GM12878 (cell line): ENCODE data around the gene GOLIM4. TPM values are rescaled to one million over a fixed set of nuclear protein-coding genes. Genes with fewer than 3 reads are reported as not detected.

ENCODE experiments used
- BHLHE40 ChIP-seq, 2 experiments: fragments of 450-650 bp in 1 of 2; IDR thresholded peaks; 2 replicates each; pipeline ENCODE4 v1.6.1; 2011 to 2017; ENCODE audit warnings: low read depth in 2 of 2, borderline replicate concordance in 1 of 2, improper control_type of control experiment in 1 of 2, low read length in 1 of 2, mild to moderate bottlenecking in 1 of 2
- BRCA1 ChIP-seq: IDR thresholded peaks from 2 replicates; pipeline ENCODE4 v1.6.1; 2011; ENCODE audit warnings: low read depth, low read length, improper control_type of control experiment
- ETV6 ChIP-seq, 2 experiments: fragments of 450-650 bp in 1 of 2; IDR thresholded peaks in 1 of 2; conservative IDR thresholded peaks in 1 of 2; 2 replicates each; pipeline ENCODE4 v1.6.1; 2014; ENCODE audit warnings: antibody characterized with exemption in 1 of 2, borderline replicate concordance in 1 of 2, low read depth in 1 of 2, mild to moderate bottlenecking in 1 of 2, moderate library complexity in 1 of 2
- FOXK2 ChIP-seq: fragments of 450-650 bp; IDR thresholded peaks from 2 replicates; pipeline ENCODE4 v1.6.1; 2017; ENCODE audit warnings: mild to moderate bottlenecking, moderate library complexity
- GABPA ChIP-seq: IDR thresholded peaks from 2 replicates; pipeline ENCODE4 v1.6.1; 2014; ENCODE audit warnings: antibody characterized with exemption, low read depth, mild to moderate bottlenecking, inconsistent platforms
- HDGF ChIP-seq: fragments of 450-650 bp; IDR thresholded peaks from 2 replicates; pipeline ENCODE4 v1.6.1; 2016; ENCODE audit warnings: antibody characterized with exemption
- KAT2A ChIP-seq: conservative IDR thresholded peaks from 2 replicates; pipeline ENCODE4 v1.6.1; 2011; ENCODE audit warnings: low read depth, low read length; ENCODE audit not compliant: control insufficient read depth
- KLF5 ChIP-seq: fragments of 450-650 bp; IDR thresholded peaks from 2 replicates; pipeline ENCODE4 v1.6.1; 2014; ENCODE audit warnings: mild to moderate bottlenecking; ENCODE audit not compliant: partially characterized antibody
- MEF2A ChIP-seq: IDR thresholded peaks from 2 replicates; pipeline ENCODE4 v1.6.1; 2011; ENCODE audit warnings: low read depth, mild to moderate bottlenecking, low read length, moderate library complexity; ENCODE audit not compliant: insufficient read depth
- MTA3 ChIP-seq: IDR thresholded peaks from 2 replicates; pipeline ENCODE4 v1.6.1; 2012; ENCODE audit warnings: low read length, inconsistent platforms, borderline replicate concordance
- MYB ChIP-seq: fragments of 150-350 bp; IDR thresholded peaks from 2 replicates; pipeline ENCODE4 v1.6.1; 2014; ENCODE audit warnings: mild to moderate bottlenecking, low read depth, low read length, borderline replicate concordance
- NFIC ChIP-seq: IDR thresholded peaks from 2 replicates; pipeline ENCODE4 v1.6.1; 2012; ENCODE audit warnings: low read depth, mild to moderate bottlenecking, inconsistent platforms, low read length, moderate library complexity
- NR2C1 ChIP-seq: fragments of 450-650 bp; IDR thresholded peaks from 2 replicates; pipeline ENCODE4 v1.6.1; 2017; ENCODE audit warnings: antibody characterized with exemption, mild to moderate bottlenecking, moderate library complexity
- RUNX3 ChIP-seq: IDR thresholded peaks from 2 replicates; pipeline ENCODE4 v1.6.1; 2012; ENCODE audit warnings: low read length, inconsistent platforms
- SMARCA5 ChIP-seq: fragments of 450-650 bp; IDR thresholded peaks from 2 replicates; pipeline ENCODE4 v1.6.1; 2017; ENCODE audit warnings: mild to moderate bottlenecking
- SUPT20H ChIP-seq: IDR thresholded peaks from 2 replicates; pipeline ENCODE4 v1.6.1; 2011; ENCODE audit warnings: low read depth, mild to moderate bottlenecking, low read length, moderate library complexity, borderline replicate concordance; ENCODE audit not compliant: control insufficient read depth
- YY1 ChIP-seq: IDR thresholded peaks from 2 replicates; pipeline ENCODE4 v1.6.1; 2011; ENCODE audit warnings: low read depth, mild to moderate bottlenecking, low read length
- polyA plus RNA-seq, 11 experiments: library from polyadenylated mRNA; depleted of rRNA in 4 of 11; unstranded in 6 of 11; stranded (reverse) in 5 of 11; fragments of >200 nt; fragmentation: Nextera tagmentation in 4 of 11; fragmentation: Illumina TruSeq in 1 of 11; extraction: Ambion mirVana in 4 of 11; extraction: Trizol in 1 of 11; gene quantifications; 1 replicate in 1 of 11; 2 replicates in 10 of 11; pipeline versions ENCODE4 v1.2.1 to v1.2.3, GENCODE V29; 2011 to 2016; ENCODE audit warnings: inconsistent platforms in 2 of 11, missing spikeins in 2 of 11, low read depth in 1 of 11
- total RNA-seq, 4 experiments: library from RNA; depleted of rRNA in 3 of 4; stranded (reverse); fragments of >200 nt in 3 of 4; fragmentation: Illumina TruSeq in 1 of 4; extraction: Trizol in 1 of 4; gene quantifications; 2 replicates each; pipeline versions ENCODE4 v1.2.1 to v1.2.3, GENCODE V29; 2013 to 2021
- TF ChIP-seq, protein P1 (sequence below): fragments of 450-650 bp; formaldehyde crosslinking; IDR thresholded peaks from 2 replicates; pipeline ENCODE4 v1.4.0; 2022; ENCODE audit warnings: mild to moderate bottlenecking, moderate library complexity
- TF ChIP-seq, protein P2 (sequence below): fragments of 450-650 bp; conservative IDR thresholded peaks from 2 replicates; pipeline ENCODE4 v1.6.1; 2017; ENCODE audit warnings: mild to moderate bottlenecking, moderate library complexity
- TF ChIP-seq, protein P3 (sequence below): IDR thresholded peaks from 2 replicates; pipeline ENCODE4 v1.6.1; 2011; ENCODE audit warnings: mild to moderate bottlenecking, low read depth, low read length, moderate library complexity; ENCODE audit not compliant: insufficient replicate concordance

Gene GOLIM4
- total and polyA plus RNA-seq, 10 of the 15 experiments (the other 5 are each of a cell fraction or from before 2014, with no cell fraction given) = 11.1 to 32.4 (median 19.3) TPM

DNA sequence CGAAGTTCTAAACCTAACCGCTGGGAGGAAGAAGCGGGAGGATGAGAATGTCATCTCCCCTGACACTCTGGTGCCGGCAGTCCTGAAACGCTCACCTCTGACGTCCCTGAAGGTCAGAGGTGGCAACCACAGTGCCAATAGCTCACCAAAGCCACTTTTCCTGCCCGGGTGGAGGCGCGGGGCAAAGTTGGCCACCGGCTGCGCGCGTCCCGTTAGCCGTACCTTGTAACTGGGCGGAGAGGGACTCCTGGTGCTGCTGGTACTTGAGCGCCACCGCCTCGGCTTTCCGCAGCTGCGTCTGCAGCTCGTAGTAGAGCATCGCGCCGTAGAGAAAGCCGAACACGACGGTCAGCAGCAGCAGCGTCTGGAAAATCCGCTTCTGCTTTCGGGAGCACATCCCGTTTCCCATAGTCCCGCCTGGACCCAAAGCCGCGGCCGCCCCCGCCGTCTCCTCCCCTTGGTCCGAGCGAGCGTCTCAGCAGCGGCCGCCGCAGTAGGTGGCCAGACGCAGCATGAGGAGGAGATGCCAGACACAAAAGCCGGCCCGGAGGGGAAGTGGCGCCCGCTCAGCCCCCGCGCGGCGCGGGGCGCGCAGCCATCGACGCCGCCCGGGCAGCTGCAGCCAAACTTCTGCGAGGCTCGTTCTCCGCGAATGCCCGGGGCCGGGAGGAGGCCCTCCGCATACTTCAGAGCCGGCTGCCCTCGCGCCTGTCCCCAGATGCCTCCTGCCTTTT is 680 bp downstream of the GOLIM4 start (continued):
- TF ChIP-seq, protein P1, sequence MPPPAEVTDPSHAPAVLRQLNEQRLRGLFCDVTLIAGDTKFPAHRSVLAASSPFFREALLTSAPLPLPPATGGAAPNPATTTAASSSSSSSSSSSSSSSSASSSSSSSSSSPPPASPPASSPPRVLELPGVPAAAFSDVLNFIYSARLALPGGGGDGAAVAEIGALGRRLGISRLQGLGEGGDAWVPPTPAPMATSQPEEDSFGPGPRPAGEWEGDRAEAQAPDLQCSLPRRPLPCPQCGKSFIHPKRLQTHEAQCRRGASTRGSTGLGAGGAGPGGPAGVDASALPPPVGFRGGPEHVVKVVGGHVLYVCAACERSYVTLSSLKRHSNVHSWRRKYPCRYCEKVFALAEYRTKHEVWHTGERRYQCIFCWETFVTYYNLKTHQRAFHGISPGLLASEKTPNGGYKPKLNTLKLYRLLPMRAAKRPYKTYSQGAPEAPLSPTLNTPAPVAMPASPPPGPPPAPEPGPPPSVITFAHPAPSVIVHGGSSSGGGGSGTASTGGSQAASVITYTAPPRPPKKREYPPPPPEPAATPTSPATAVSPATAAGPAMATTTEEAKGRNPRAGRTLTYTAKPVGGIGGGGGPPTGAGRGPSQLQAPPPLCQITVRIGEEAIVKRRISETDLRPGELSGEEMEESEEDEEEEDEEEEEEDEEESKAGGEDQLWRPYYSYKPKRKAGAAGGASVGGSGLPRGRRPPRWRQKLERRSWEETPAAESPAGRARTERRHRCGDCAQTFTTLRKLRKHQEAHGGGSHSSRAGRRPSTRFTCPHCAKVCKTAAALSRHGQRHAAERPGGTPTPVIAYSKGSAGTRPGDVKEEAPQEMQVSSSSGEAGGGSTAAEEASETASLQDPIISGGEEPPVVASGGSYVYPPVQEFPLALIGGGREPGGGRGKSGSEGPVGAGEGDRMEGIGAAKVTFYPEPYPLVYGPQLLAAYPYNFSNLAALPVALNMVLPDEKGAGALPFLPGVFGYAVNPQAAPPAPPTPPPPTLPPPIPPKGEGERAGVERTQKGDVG = no peak
- TF ChIP-seq HDGF = no peak
- TF ChIP-seq KAT2A = no peak
- TF ChIP-seq, protein P2, sequence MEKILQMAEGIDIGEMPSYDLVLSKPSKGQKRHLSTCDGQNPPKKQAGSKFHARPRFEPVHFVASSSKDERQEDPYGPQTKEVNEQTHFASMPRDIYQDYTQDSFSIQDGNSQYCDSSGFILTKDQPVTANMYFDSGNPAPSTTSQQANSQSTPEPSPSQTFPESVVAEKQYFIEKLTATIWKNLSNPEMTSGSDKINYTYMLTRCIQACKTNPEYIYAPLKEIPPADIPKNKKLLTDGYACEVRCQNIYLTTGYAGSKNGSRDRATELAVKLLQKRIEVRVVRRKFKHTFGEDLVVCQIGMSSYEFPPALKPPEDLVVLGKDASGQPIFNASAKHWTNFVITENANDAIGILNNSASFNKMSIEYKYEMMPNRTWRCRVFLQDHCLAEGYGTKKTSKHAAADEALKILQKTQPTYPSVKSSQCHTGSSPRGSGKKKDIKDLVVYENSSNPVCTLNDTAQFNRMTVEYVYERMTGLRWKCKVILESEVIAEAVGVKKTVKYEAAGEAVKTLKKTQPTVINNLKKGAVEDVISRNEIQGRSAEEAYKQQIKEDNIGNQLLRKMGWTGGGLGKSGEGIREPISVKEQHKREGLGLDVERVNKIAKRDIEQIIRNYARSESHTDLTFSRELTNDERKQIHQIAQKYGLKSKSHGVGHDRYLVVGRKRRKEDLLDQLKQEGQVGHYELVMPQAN = no peak; the same call in 1 of the 2 replicates
- TF ChIP-seq GABPA = no peak
- no peak for TF ChIP-seq SMARCA5
- TF ChIP-seq MTA3 = no peak; the same call in 1 of the 2 replicates
- no peak for TF ChIP-seq NFIC
- TF ChIP-seq RUNX3 = peak; percentile 67
- TF ChIP-seq YY1 = peak; percentile 62
- TF ChIP-seq FOXK2 = no peak
- TF ChIP-seq BHLHE40 (IDR thresholded peaks at IDR 0.05; ENCODE audit: borderline replicate concordance in 1 of 2, low read depth in 2 of 2, low read length in 1 of 2) = no peak
- TF ChIP-seq NR2C1 = no peak; the same call in 1 of the 2 replicates
- TF ChIP-seq MEF2A = 0 out of 2 replicates have a peak, but pooled peaks have one; percentile 1
- no peak for TF ChIP-seq ETV6 (conservative IDR thresholded peaks at IDR 0.05 in 1 of 2, IDR thresholded peaks at IDR 0.05 in 1 of 2; ENCODE audit: borderline replicate concordance in 1 of 2, low read depth in 1 of 2)
- TF ChIP-seq KLF5 = no peak
- TF ChIP-seq MYB = no peak
- no peak for TF ChIP-seq SUPT20H
- TF ChIP-seq, protein P3, sequence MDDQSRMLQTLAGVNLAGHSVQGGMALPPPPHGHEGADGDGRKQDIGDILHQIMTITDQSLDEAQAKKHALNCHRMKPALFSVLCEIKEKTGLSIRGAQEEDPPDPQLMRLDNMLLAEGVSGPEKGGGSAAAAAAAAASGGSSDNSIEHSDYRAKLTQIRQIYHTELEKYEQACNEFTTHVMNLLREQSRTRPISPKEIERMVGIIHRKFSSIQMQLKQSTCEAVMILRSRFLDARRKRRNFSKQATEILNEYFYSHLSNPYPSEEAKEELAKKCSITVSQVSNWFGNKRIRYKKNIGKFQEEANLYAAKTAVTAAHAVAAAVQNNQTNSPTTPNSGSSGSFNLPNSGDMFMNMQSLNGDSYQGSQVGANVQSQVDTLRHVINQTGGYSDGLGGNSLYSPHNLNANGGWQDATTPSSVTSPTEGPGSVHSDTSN = no peak
- TF ChIP-seq BRCA1 = no peak
